HCT116 (cell line): ENCODE measurements around the gene CRACR2A. TPM values are rescaled to one million over a fixed set of nuclear protein-coding genes. Genes with fewer than 3 reads are reported as not detected.

ENCODE experiments used
- ATAC-seq: fragments of 200-7000 bp; cut with Tn5 transposase; 2 replicates; pipeline ENCODE4 v1.9.1; 2020; ENCODE audit warnings: mild to moderate bottlenecking, moderate library complexity
- BruUV-seq: library from RNA; stranded (reverse); fragments of 400-500 nt; replicated peaks from 2 replicates; lab custom pipeline; 2021; lab: Mats Ljungman, UMichigan
- CTCF ChIA-PET: fragments of 300-600 bp; sonication (Branson Sonifier 250); formaldehyde crosslinking; loops from one replicate; lab custom pipeline; 2021; ENCODE audit warnings: antibody characterized with exemption; lab: Charles Lee
- POLR2A ChIA-PET: fragments of 300-600, 350-600 bp; sonication (Branson Sonifier 250); formaldehyde crosslinking; loops from one replicate; lab custom pipeline; 2021; ENCODE audit warnings: antibody characterized with exemption; lab: Charles Lee
- RAD21 ChIA-PET, 2 experiments: fragments of 300-600 bp; sonication (Branson Sonifier 250); formaldehyde crosslinking; loops; one replicate each; lab custom pipeline; 2023; ENCODE audit warnings: low total read pairs in 2 of 2; ENCODE audit not compliant: uncharacterized antibody in 2 of 2, unreplicated experiment in 2 of 2, low non-redundant PET in 1 of 2; lab: Charles Lee
- DNase-seq: peaks from one replicate; pipeline ENCODE4 v3.0.0-alpha.2; 2010; ENCODE audit warnings: low read depth, low spot score
- H2AFZ ChIP-seq: fragments of 200-600 bp; shearing (Covaris generic), sonication (generic); 2 replicates; pipeline ENCODE4 v1.6.1; 2017; ENCODE audit warnings: low read depth, mixed run types, mixed read lengths, antibody characterized with exemption, low read length; ENCODE audit not compliant: poor library complexity, severe bottlenecking
- H3K27ac ChIP-seq: 2 replicates; pipeline ENCODE4 v1.5.1; 2012; ENCODE audit warnings: low read depth, low read length
- H3K27me3 ChIP-seq: fragments of 200-600 bp; sonication (generic); 2 replicates; pipeline ENCODE4 v1.6.1; 2016; ENCODE audit warnings: mixed run types, low read length, mixed read lengths; ENCODE audit not compliant: insufficient read depth
- H3K36me3 ChIP-seq, 2 experiments: fragments of 200-500 bp in 1 of 2; fragments of 200-600 bp in 1 of 2; sonication (Bioruptor generic) in 1 of 2; sonication (generic) in 1 of 2; 2 replicates each; pipeline versions ENCODE4 v1.5.1 to v1.6.1; 2014 to 2016; ENCODE audit warnings: low read length in 2 of 2, inconsistent platforms in 1 of 2, mixed read lengths in 1 of 2, mixed run types in 1 of 2; ENCODE audit not compliant: insufficient read depth in 2 of 2, control insufficient read depth in 1 of 2
- H3K4me1 ChIP-seq, 2 experiments: fragments of 200-600 bp in 1 of 2; sonication (generic) in 1 of 2; 2 replicates each; pipeline versions ENCODE4 v1.5.1 to v1.6.1; 2012 to 2017; ENCODE audit warnings: low read length in 2 of 2, inconsistent platforms in 1 of 2, mild to moderate bottlenecking in 1 of 2, mixed read lengths in 1 of 2, mixed run types in 1 of 2, moderate library complexity in 1 of 2; ENCODE audit not compliant: insufficient read depth in 2 of 2, control insufficient read depth in 1 of 2
- H3K4me2 ChIP-seq: fragments of 200-600 bp; sonication (generic); 2 replicates; pipeline ENCODE4 v1.6.1; 2017; ENCODE audit warnings: mixed run types, low read length, mixed read lengths
- H3K4me3 ChIP-seq, 2 experiments: fragments of 200-600 bp in 1 of 2; sonication (generic) in 1 of 2; replicated peaks in 1 of 2; 2 replicates each; pipeline ENCODE4 v1.5.1; 2011 to 2016; ENCODE audit warnings: low read length in 2 of 2, control low read depth in 1 of 2, low read depth in 1 of 2, mild to moderate bottlenecking in 1 of 2, mixed read lengths in 1 of 2, mixed run types in 1 of 2
- H3K79me2 ChIP-seq: fragments of 200-600 bp; sonication (generic); 2 replicates; pipeline ENCODE4 v1.6.1; 2017; ENCODE audit warnings: mild to moderate bottlenecking, mixed run types, low read length, moderate library complexity, mixed read lengths; ENCODE audit not compliant: insufficient read depth
- H3K9ac ChIP-seq: fragments of 200-600 bp; sonication (generic); 2 replicates; pipeline ENCODE4 v1.6.1; 2016; ENCODE audit warnings: low read length, mixed read lengths
- H3K9me2 ChIP-seq: fragments of 200-600 bp; sonication (generic), shearing (Covaris generic); 2 replicates; pipeline ENCODE4 v1.6.1; 2017; ENCODE audit warnings: mixed run types, mild to moderate bottlenecking, moderate library complexity; ENCODE audit not compliant: insufficient read depth
- H3K9me3 ChIP-seq, 2 experiments: fragments of 200-500 bp in 1 of 2; fragments of 200-600 bp in 1 of 2; sonication (Bioruptor generic) in 1 of 2; sonication (generic) in 1 of 2; 2 replicates each; pipeline ENCODE4 v1.6.1; 2014 to 2017; ENCODE audit warnings: low read length in 2 of 2, mixed read lengths in 2 of 2, inconsistent platforms in 1 of 2, low read depth in 1 of 2, mild to moderate bottlenecking in 1 of 2, mixed run types in 1 of 2, moderate library complexity in 1 of 2; ENCODE audit not compliant: control insufficient read depth in 1 of 2, insufficient read depth in 1 of 2
- H4K20me1 ChIP-seq: fragments of 200-600 bp; sonication (generic), shearing (Covaris generic); 2 replicates; pipeline ENCODE4 v1.6.1; 2017; ENCODE audit warnings: mixed run types, mild to moderate bottlenecking, moderate library complexity; ENCODE audit not compliant: insufficient read depth
- ATF3 ChIP-seq: IDR thresholded peaks from 2 replicates; pipeline ENCODE4 v1.6.1; 2012
- CBX3 ChIP-seq: IDR thresholded peaks from 2 replicates; pipeline ENCODE4 v1.6.1; 2012; ENCODE audit warnings: low read depth
- CEBPB ChIP-seq: IDR thresholded peaks from 2 replicates; pipeline ENCODE4 v1.6.1; 2012; ENCODE audit warnings: low read depth
- CTCF ChIP-seq, 3 experiments: fragments of 200-600 bp in 1 of 3; sonication (generic) in 1 of 3; IDR thresholded peaks in 2 of 3; conservative IDR thresholded peaks in 1 of 3; 2 replicates each; pipeline ENCODE4 v1.5.1; 2012 to 2017; ENCODE audit warnings: low read depth in 2 of 3, low read length in 2 of 3, antibody characterized with exemption in 1 of 3, borderline replicate concordance in 1 of 3, control low read depth in 1 of 3, mild to moderate bottlenecking in 1 of 3, mixed read lengths in 1 of 3, mixed run types in 1 of 3, moderate library complexity in 1 of 3; ENCODE audit not compliant: insufficient read depth in 1 of 3
- EGR1 ChIP-seq: IDR thresholded peaks from 2 replicates; pipeline ENCODE4 v1.6.1; 2012; ENCODE audit warnings: low read depth
- MAX ChIP-seq: IDR thresholded peaks from 2 replicates; pipeline ENCODE4 v1.6.1; 2012
- SRF ChIP-seq: IDR thresholded peaks from 2 replicates; pipeline ENCODE4 v1.6.1; 2012; ENCODE audit warnings: low read depth
- ZNF274 ChIP-seq: fragments of 200-500 bp; sonication (Bioruptor generic); IDR thresholded peaks from 2 replicates; pipeline ENCODE4 v1.6.1; 2014; ENCODE audit warnings: mild to moderate bottlenecking, low read depth, low read length, inconsistent platforms
- intact Hi-C: fragments of 100-400 bp; cut with micrococcal nuclease; formaldehyde crosslinking; loops from 2 replicates; pipeline ENCODE4 v1.10.0; 2022
- total RNA-seq: library from RNA; stranded (reverse); gene quantifications from one replicate; pipeline ENCODE4 v1.2.1, GENCODE V29; 2021; ENCODE audit not compliant: unreplicated experiment

CRACR2A gene
- total RNA-seq, 1 experiment from 2014 or later: 18.4 TPM

- TF ChIP-seq EGR1 (no peak), ATF3 (no peak), CBX3 (no peak), ZNF274 (no peak)
Measured at GRCh38 chr12:3743803-3744202, 9.1 kb downstream of the CRACR2A start (continued).

- ATAC-seq: no peak
- no peak overlapping the region for H3K9ac ChIP-seq
- DNase-seq: no peak
- intact Hi-C loops: no loop called here
- H3K9me2 ChIP-seq: no peaks in the 10 kb centered on the region
- no TSS peak for BruUV-seq
- H4K20me1 ChIP-seq: no peaks in the 10 kb centered on the region
- CTCF ChIA-PET: no interaction called here
- peaks cover 2 to 8% of the 10 kb centered on the region in 2 experiments; a peak in 2 of 4 replicates for H3K36me3 ChIP-seq
- no peak overlapping the region for H3K27ac ChIP-seq
- H3K4me1 ChIP-seq: no peaks in the 10 kb centered on the region
- H3K27me3 ChIP-seq: no peaks in the 10 kb centered on the region
- peaks cover 0 to 5% of the 10 kb centered on the region in 2 experiments; a peak in 1 of 4 replicates for H3K9me3 ChIP-seq
- no peak overlapping the region for H2AFZ ChIP-seq
- no peak overlapping the region for H3K4me2 ChIP-seq
- peaks cover 20% of the 10 kb centered on the region; the same call in 1 of the 2 replicates for H3K79me2 ChIP-seq
- POLR2A ChIA-PET: no interaction called here
- RAD21 ChIA-PET: no interaction called here
- TF ChIP-seq CTCF (IDR thresholded peaks at IDR 0.05 in 2 of 3, conservative IDR thresholded peaks at IDR 0.05 in 1 of 3; ENCODE audit: borderline replicate concordance in 1 of 3, insufficient read depth in 1 of 3, low read depth in 2 of 3, low read length in 2 of 3) (no peak), MAX (no peak), CEBPB (no peak), SRF (no peak), ZNF274 (no peak)
- H3K4me3 ChIP-seq: no peak overlapping the region
Measured at GRCh38 chr12:3741882-3742672, 10.8 kb downstream of the CRACR2A start.
